ENCODE results near the gene ADAM10. TPM values are rescaled to one million over a fixed set of nuclear protein-coding genes. Genes with fewer than 3 reads are reported as not detected.

ADAM10 gene
- total and polyA plus RNA-seq, 2 of the 4 experiments (the other 2 are of a cell fraction), result 110 to 185 TPM

GRCh38 chr15:58575045-58575786, 174.3 kb downstream of the ADAM10 start:
- Histone ChIP-seq H3K27ac (ENCODE audit: insufficient read depth, low read length) (no peak overlapping the region), H3K27me3 (ENCODE audit: control insufficient read depth, insufficient read depth, low read length) (no peaks in the 10 kb centered on the region), H4K91ac (ENCODE audit: insufficient read depth, low read depth, low read length) (no peak overlapping the region), H4K5ac (ENCODE audit: low read depth, low read length) (no peak overlapping the region), H2BK15ac (ENCODE audit: low read depth, low read length) (no peak overlapping the region), H3K79me1 (ENCODE audit: low read depth in 1 of 2, low read length in 2 of 2) (no peaks in the 10 kb centered on the region), H3K9me3 (ENCODE audit: control insufficient read depth, insufficient read depth, low read length) (no peaks in the 10 kb centered on the region), H3K4me2 (ENCODE audit: low read depth, low read length) (no peak overlapping the region), H2AK5ac (ENCODE audit: low read depth, low read length) (no peak overlapping the region), H3K56ac (ENCODE audit: extremely low read depth, insufficient read depth, low read length) (no peak overlapping the region), H2AK9ac (replicated peaks; ENCODE audit: low read depth, low read length, poor library complexity) (peak overlapping the region; percentile 40), H3K4ac (ENCODE audit: low read depth, low read length) (no peak overlapping the region), H4K8ac (ENCODE audit: low read depth in 2 of 2, low read length in 2 of 2) (no peak overlapping the region), H3K36me3 (ENCODE audit: control insufficient read depth, insufficient read depth, low read length) (no peaks in the 10 kb centered on the region), H2AFZ (replicated peaks; ENCODE audit: low read length, poor library complexity) (no peak overlapping the region), H3K9ac (ENCODE audit: low read depth, low read length) (no peak overlapping the region), H4K20me1 (ENCODE audit: insufficient read depth, low read length) (no peaks in the 10 kb centered on the region), H2BK20ac (ENCODE audit: low read depth, low read length) (no peak overlapping the region; the same call in 1 of the 2 replicates), H2BK120ac (ENCODE audit: low read depth, low read length) (no peak overlapping the region), H3K23ac (ENCODE audit: low read depth, low read length) (no peak overlapping the region), H2BK5ac (ENCODE audit: low read depth, low read length, poor library complexity, severe bottlenecking) (no peak overlapping the region), H3K9me1 (ENCODE audit: insufficient read depth, low read length) (no peaks in the 10 kb centered on the region), H3K4me1 (ENCODE audit: control insufficient read depth, insufficient read depth, low read length) (no peaks in the 10 kb centered on the region), H3K18ac (ENCODE audit: low read depth, low read length) (no peak overlapping the region), H3K14ac (replicated peaks; ENCODE audit: low read depth, low read length) (no peak overlapping the region), H3K4me3 (ENCODE audit: insufficient read depth, low read depth, low read length) (no peak overlapping the region)
- dilution Hi-C loops (cut with HindIII; ENCODE audit: low sequenced_read_pairs, unreplicated experiment), result no loop called here
- no peak for DNase-seq
- intact Hi-C loops (cut with micrococcal nuclease), result no loop called here
- ChIA-PET POLR2A (ENCODE audit: unreplicated experiment) (no interaction called here), CTCF (no interaction called here)
- ATAC-seq (ENCODE audit: low read depth), result no peak
- WGBS, 2 experiments (ENCODE audit: extremely low coverage in 2 of 2, insufficient read length in 1 of 2), result 94% methylated on average over 4 of the region's 14 CpGs; no CpG with 5 or more reads in 1 of the 2 experiments
- BruUV-seq (replicated peaks), result no TSS peak
- no peak for TF ChIP-seq CEBPB (IDR thresholded peaks at IDR 0.05; ENCODE audit: low read depth, low read length)
- no peak for TF ChIP-seq MAZ (IDR thresholded peaks at IDR 0.05; ENCODE audit: borderline replicate concordance, low read depth, low read length)
- no peak for TF ChIP-seq MXI1 (IDR thresholded peaks at IDR 0.05; ENCODE audit: borderline replicate concordance, low read depth, low read length)
- no peak for TF ChIP-seq MAFK (IDR thresholded peaks at IDR 0.05; ENCODE audit: low read depth, low read length)
- no peak for TF ChIP-seq BHLHE40 (IDR thresholded peaks at IDR 0.05; ENCODE audit: low read depth, low read length)
- TF ChIP-seq, protein P1, sequence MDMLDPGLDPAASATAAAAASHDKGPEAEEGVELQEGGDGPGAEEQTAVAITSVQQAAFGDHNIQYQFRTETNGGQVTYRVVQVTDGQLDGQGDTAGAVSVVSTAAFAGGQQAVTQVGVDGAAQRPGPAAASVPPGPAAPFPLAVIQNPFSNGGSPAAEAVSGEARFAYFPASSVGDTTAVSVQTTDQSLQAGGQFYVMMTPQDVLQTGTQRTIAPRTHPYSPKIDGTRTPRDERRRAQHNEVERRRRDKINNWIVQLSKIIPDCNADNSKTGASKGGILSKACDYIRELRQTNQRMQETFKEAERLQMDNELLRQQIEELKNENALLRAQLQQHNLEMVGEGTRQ (IDR thresholded peaks at IDR 0.05; ENCODE audit: low read depth, low read length), result no peak
- in situ Hi-C loops (cut with MboI; ENCODE audit: low sequenced_read_pairs), result no loop called here
